HepG2 (cell line): ENCODE measurements around the gene GPATCH3. TPM values are rescaled to one million over a fixed set of nuclear protein-coding genes. Genes with fewer than 3 reads are reported as not detected.
A peak's percentile ranks its signal among the peaks of the same experiment; 100 is the strongest.

ENCODE experiments used
- ATAC-seq: fragments of 200-7000 bp; cut with Tn5 transposase; 3 replicates; pipeline ENCODE4 v1.9.1; 2020; ENCODE audit warnings: mild to moderate bottlenecking, moderate library complexity
- BruUV-seq: library from RNA; stranded (reverse); fragments of 400-500 nt; replicated peaks from 2 replicates; lab custom pipeline; 2021; lab: Mats Ljungman, UMichigan
- CTCF ChIA-PET: fragments of 300-600 bp; formaldehyde crosslinking; extraction: SDS; loops from one replicate; lab custom pipeline; 2021; ENCODE audit warnings: low total read pairs, inconsistent platforms, low intra/inter-chr PET ratio; lab: Yijun Ruan, JAX
- POLR2A ChIA-PET: fragments of 350-600 bp; sonication (Branson Sonifier 250); formaldehyde crosslinking; loops from one replicate; lab custom pipeline; 2020; ENCODE audit warnings: antibody characterized with exemption, inconsistent platforms; lab: Yijun Ruan, JAX
- DNase-seq: peaks from one replicate; pipeline ENCODE4 v3.0.0-alpha.2; 2015; ENCODE audit warnings: low spot score
- FAIRE-seq: peaks from 3 replicates; lab custom pipeline; 2011; peaks lifted over from hg19 to GRCh38; lab: Jason Lieb, UNC
- H2AFZ ChIP-seq: one replicate; pipeline ENCODE4 v1.6.1; 2011; ENCODE audit warnings: low read length, inconsistent platforms
- H3K27ac ChIP-seq: fragments of 300-600 bp; 3 replicates; pipeline ENCODE4 v1.8.0; 2011; ENCODE audit warnings: mixed run types, mild to moderate bottlenecking, mixed read lengths, low read length, inconsistent platforms; ENCODE audit not compliant: insufficient read depth; ENCODE audit errors: extremely low read length
- H3K27me3 ChIP-seq, 2 experiments: fragments of 200-600 bp in 1 of 2; 2 replicates in 1 of 2; 3 replicates in 1 of 2; pipeline versions ENCODE4 v1.6.0 to v1.8.0; 2011; ENCODE audit warnings: low read length in 2 of 2, mild to moderate bottlenecking in 2 of 2, moderate library complexity in 2 of 2, inconsistent platforms in 1 of 2; ENCODE audit not compliant: insufficient read depth in 2 of 2, control insufficient read depth in 1 of 2
- H3K36me3 ChIP-seq, 2 experiments: fragments of 200-600 bp in 1 of 2; replicated peaks in 1 of 2; 2 replicates in 1 of 2; 3 replicates in 1 of 2; pipeline versions ENCODE4 v1.5.1 to v1.8.0; 2011; ENCODE audit warnings: low read length in 2 of 2, inconsistent platforms in 1 of 2; ENCODE audit not compliant: insufficient read depth in 2 of 2, control insufficient read depth in 1 of 2
- H3K4me1 ChIP-seq: 2 replicates; pipeline ENCODE4 v1.5.1; 2012; ENCODE audit warnings: low read length, inconsistent platforms; ENCODE audit not compliant: insufficient read depth
- H3K4me2 ChIP-seq: 2 replicates; pipeline ENCODE4 v1.6.0; 2011; ENCODE audit warnings: low read depth, low read length, inconsistent platforms
- H3K4me3 ChIP-seq, 3 experiments: fragments of 200-600 bp in 1 of 3; sonication (generic), shearing (Covaris generic) in 1 of 3; replicated peaks in 1 of 3; 2 replicates each; pipeline ENCODE4 v1.5.1; 2011 to 2016; ENCODE audit warnings: low read length in 3 of 3, inconsistent platforms in 2 of 3, low read depth in 2 of 3, mild to moderate bottlenecking in 2 of 3, control low read depth in 1 of 3, mixed read lengths in 1 of 3; ENCODE audit not compliant: insufficient read depth in 1 of 3
- H3K79me2 ChIP-seq: one replicate; pipeline ENCODE4 v1.6.1; 2011; ENCODE audit warnings: low read length, inconsistent platforms; ENCODE audit not compliant: insufficient read depth
- H3K9ac ChIP-seq: 2 replicates; pipeline ENCODE4 v1.6.0; 2011; ENCODE audit warnings: mild to moderate bottlenecking, low read depth, low read length, inconsistent platforms; ENCODE audit not compliant: insufficient read depth
- H3K9me3 ChIP-seq: 2 replicates; pipeline ENCODE4 v1.5.1; 2012; ENCODE audit warnings: mild to moderate bottlenecking, low read length
- H4K20me1 ChIP-seq: 2 replicates; pipeline ENCODE4 v1.6.0; 2011; ENCODE audit warnings: inconsistent platforms, mild to moderate bottlenecking, low read length, moderate library complexity; ENCODE audit not compliant: insufficient read depth
- DRAP1 ChIP-seq: IDR thresholded peaks from 2 replicates; pipeline ENCODE4 v1.6.1; 2016; ENCODE audit warnings: missing genetic modification reagents, missing compliant biosample characterization
- MXI1 ChIP-seq: IDR thresholded peaks from 3 replicates; pipeline ENCODE4 v1.6.1; 2012; ENCODE audit warnings: low read depth, low read length, inconsistent platforms, borderline replicate concordance
- PHF21A ChIP-seq: sonication (generic); formaldehyde crosslinking; IDR thresholded peaks from 2 replicates; pipeline ENCODE4 v1.5.0; 2020; ENCODE audit warnings: mild to moderate bottlenecking, missing genetic modification reagents
- SKI ChIP-seq: fragments of 450-650 bp; IDR thresholded peaks from one replicate; pipeline ENCODE4 v1.6.1; 2018; ENCODE audit warnings: mild to moderate bottlenecking; ENCODE audit not compliant: partially characterized antibody
- SMARCC2 ChIP-seq: fragments of 450-650 bp; IDR thresholded peaks from 2 replicates; pipeline ENCODE4 v1.6.1; 2017; ENCODE audit warnings: antibody characterized with exemption, mild to moderate bottlenecking
- ZNF12 ChIP-seq: sonication (generic); formaldehyde crosslinking; IDR thresholded peaks from 2 replicates; pipeline ENCODE4 v1.5.0; 2020; ENCODE audit warnings: missing genetic modification reagents
- ZNF251 ChIP-seq: sonication (generic); formaldehyde crosslinking; IDR thresholded peaks from 2 replicates; pipeline ENCODE4 v1.9.0; 2021; ENCODE audit warnings: mild to moderate bottlenecking, missing genetic modification reagents
- ZNF432 ChIP-seq: sonication (generic); formaldehyde crosslinking; IDR thresholded peaks from 2 replicates; pipeline ENCODE4 v1.5.0; 2020; ENCODE audit warnings: missing genetic modification reagents, mild to moderate bottlenecking, borderline replicate concordance
- WGBS: methylation state at CpG from one replicate; pipeline ENCODE4 v1.1.6; 2017; ENCODE audit warnings: low lambda C conversion rate; 5-methylcytosine and 5-hydroxymethylcytosine counted together
- in situ Hi-C: cut with HindIII; loops from 2 replicates; pipeline ENCODE4 v1.10.0; 2017; ENCODE audit warnings: low pct_unique_long_range_greater_than_20kb; ENCODE audit not compliant: extremely low pct_ligation_motif_present
- intact Hi-C: fragments of 100-400 bp; cut with micrococcal nuclease; formaldehyde crosslinking; loops from one replicate; pipeline ENCODE4 v1.10.0; 2022; ENCODE audit not compliant: unreplicated experiment
- polyA plus RNA-seq, 8 experiments: library from polyadenylated mRNA; depleted of rRNA in 3 of 8; stranded (reverse) in 7 of 8; unstranded in 1 of 8; fragments of >200 nt; fragmentation: Illumina TruSeq in 4 of 8; extraction: Trizol in 4 of 8; gene quantifications; 2 replicates each; pipeline versions ENCODE4 v1.2.1 to v1.2.3, GENCODE V29; 2011 to 2016; ENCODE audit warnings: low read depth in 4 of 8, missing spikeins in 1 of 8, mixed read lengths in 1 of 8; ENCODE audit not compliant: insufficient read depth in 1 of 8
- total RNA-seq, 5 experiments: library from RNA; depleted of rRNA; stranded (reverse); fragments of >200 nt; fragmentation: Illumina TruSeq; extraction: Trizol; gene quantifications; 2 replicates each; pipeline ENCODE4 v1.2.3, GENCODE V29; 2016; ENCODE audit warnings: low read depth in 1 of 5
- TF ChIP-seq, protein P1 (sequence below): sonication (generic); formaldehyde crosslinking; IDR thresholded peaks from 2 replicates; pipeline ENCODE4 v1.4.0; 2020; ENCODE audit warnings: low read depth, mild to moderate bottlenecking, missing genetic modification reagents

Gene GPATCH3
- total and polyA plus RNA-seq, 2 of the 13 experiments (the other 11 are each of a cell fraction or from before 2014, with no cell fraction given), result 8.3 to 11.0 TPM

- Histone ChIP-seq H2AFZ (no peak overlapping the region), H3K4me2 (peak overlapping the region; percentile 97), H3K4me3 (peak overlapping the region; percentile 64 to 98 (median 82)), H3K27ac (peak overlapping the region; percentile 77), H3K9me3 (no peaks in the 10 kb centered on the region), H4K20me1 (peaks cover 4% of the 10 kb centered on the region; the same call in 1 of the 2 replicates), H3K4me1 (peaks cover 51% of the 10 kb centered on the region), H3K27me3 (no peaks in the 10 kb centered on the region; a peak in 1 of 5 replicates), H3K36me3 (peaks cover 10 to 24% of the 10 kb centered on the region in 2 experiments), H3K9ac (peak overlapping the region; percentile 94), H3K79me2 (peaks cover 41% of the 10 kb centered on the region)
- ATAC-seq (no peak), FAIRE-seq (no peak), DNase-seq (no peak)
- in situ Hi-C loops, result no loop called here
- intact Hi-C loops, result no loop called here
- WGBS, result 12% methylated on average over 6 of the region's 6 CpGs
- CTCF ChIA-PET, result no interaction called here
- TSS peak; percentile 68 for BruUV-seq
- POLR2A ChIA-PET, result interaction anchor here (1.4 to 2.4 kb wide), 4 partner anchors 9 to 22 kb away, joined by 5 to 24 read pairs (median 10); partner anchors contain the start of gene NR0B2
- TF ChIP-seq ZNF12 (CRISPR knock-in tag) (0 out of 2 replicates have a peak, but pooled peaks have one; percentile 32), ZNF432 (CRISPR knock-in tag) (no peak), MXI1 (0 out of 3 replicates have a peak, but pooled peaks have one; percentile 7)
- TF ChIP-seq, protein P1, sequence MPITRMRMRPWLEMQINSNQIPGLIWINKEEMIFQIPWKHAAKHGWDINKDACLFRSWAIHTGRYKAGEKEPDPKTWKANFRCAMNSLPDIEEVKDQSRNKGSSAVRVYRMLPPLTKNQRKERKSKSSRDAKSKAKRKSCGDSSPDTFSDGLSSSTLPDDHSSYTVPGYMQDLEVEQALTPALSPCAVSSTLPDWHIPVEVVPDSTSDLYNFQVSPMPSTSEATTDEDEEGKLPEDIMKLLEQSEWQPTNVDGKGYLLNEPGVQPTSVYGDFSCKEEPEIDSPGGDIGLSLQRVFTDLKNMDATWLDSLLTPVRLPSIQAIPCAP (CRISPR knock-in tag), result 0 out of 2 replicates have a peak, but pooled peaks have one; percentile 52
These were observed 22.1 kb upstream of the GPATCH3 start for GRCh38 chr1:26922431-26922729.

DNA sequence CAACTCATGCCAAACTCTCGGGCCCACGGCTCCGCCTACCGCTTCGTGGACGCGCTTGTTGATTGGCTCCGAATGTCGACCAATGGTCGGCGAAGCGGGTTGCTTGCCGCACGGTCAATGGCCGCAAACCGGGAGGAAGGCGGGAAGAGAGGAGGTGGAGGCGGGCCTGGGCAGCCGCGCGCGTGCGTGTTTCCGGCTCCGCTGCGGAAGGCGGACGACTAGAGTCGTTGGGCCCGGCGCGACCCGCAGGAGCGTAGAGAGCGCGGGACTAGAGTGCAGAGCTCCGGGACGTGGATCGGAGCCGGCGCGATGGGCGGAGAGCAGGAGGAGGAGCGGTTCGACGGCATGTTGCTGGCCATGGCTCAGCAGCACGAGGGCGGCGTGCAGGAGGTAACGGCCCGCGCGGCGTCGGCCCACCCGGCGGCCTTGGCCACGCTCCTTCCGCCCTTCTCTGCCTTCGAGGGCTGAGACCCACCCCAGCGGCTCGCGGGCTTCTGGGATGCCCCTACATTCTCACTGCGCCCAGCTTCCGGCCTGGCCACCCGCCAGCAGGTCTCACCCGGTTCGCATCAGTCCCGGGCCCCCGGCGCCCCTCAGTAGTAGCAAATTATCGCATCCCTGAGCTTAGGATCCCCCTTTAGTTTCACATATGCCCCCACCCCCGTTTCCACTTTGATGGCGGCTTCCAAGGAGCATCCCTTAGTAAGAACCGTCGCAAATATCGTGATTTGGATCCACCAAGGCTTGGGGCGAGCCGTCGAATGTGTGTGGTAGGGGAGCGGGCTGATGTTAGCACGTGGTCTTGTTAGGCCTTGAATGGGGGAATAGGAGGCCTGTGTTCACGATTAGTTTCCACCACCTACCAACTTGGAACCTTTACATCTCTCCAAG, 21.5 kb upstream of the GPATCH3 start, which contains the start of gene NUDC:
NUDC (plus strand) TSS at position 204 of the 891 bp plus-strand sequence; CDS start at position 310, 106 bp downstream.
- H3K79me2 ChIP-seq, result peaks cover 38% of the 10 kb centered on the region
- CTCF ChIA-PET, result no interaction called here
- intact Hi-C loops, result no loop called here
- no peak for TF ChIP-seq SMARCC2
- TF ChIP-seq SKI, result peak; percentile 12
- TF ChIP-seq PHF21A, result 0 out of 2 replicates have a peak, but pooled peaks have one; percentile 24
- TF ChIP-seq DRAP1 (CRISPR knock-in tag), result peak; percentile 81
- 0 out of 2 replicates have a peak, but pooled peaks have one; percentile 86 for TF ChIP-seq ZNF251 (CRISPR knock-in tag)

More for the DNA sequence above, 21.5 kb upstream of the GPATCH3 start, which contains the start of gene NUDC:
- FAIRE-seq (peak; percentile 95), ATAC-seq (peak; percentile 97), DNase-seq (peak; percentile 93)
- peak within 1 kb of the TSS; percentile 77 for H3K27ac ChIP-seq
- no peaks in the 10 kb centered on the region for H3K9me3 ChIP-seq
- no TSS peak for BruUV-seq
- H4K20me1 ChIP-seq, result peaks cover 4% of the 10 kb centered on the region; the same call in 1 of the 2 replicates
- in situ Hi-C loops, result no loop called here
- peaks cover 8 to 19% of the 10 kb centered on the region in 2 experiments for H3K36me3 ChIP-seq
- peak within 1 kb of the TSS; percentile 97 for H3K4me2 ChIP-seq
- H3K27me3 ChIP-seq, result no peaks in the 10 kb centered on the region; a peak in 1 of 5 replicates
- peak within 1 kb of the TSS; percentile 64 to 98 (median 82) for H3K4me3 ChIP-seq
- 2% methylated on average over 38 of the region's 83 CpGs for WGBS
- peak within 1 kb of the TSS; percentile 94 for H3K9ac ChIP-seq
- H3K4me1 ChIP-seq, result peaks cover 53% of the 10 kb centered on the region
- no peak within 1 kb of the TSS for H2AFZ ChIP-seq
- POLR2A ChIA-PET, result interaction anchor here (0.9 to 2.4 kb wide), 6 partner anchors 9 to 72 kb away, joined by 3 to 24 read pairs (median 8); partner anchors contain the start of genes GPATCH3, NR0B2 and TRNP1
